Measurements from ENCODE around the gene SQOR.

The SQOR gene

GRCh38 chr15:45728641-45729040, 93.8 kb downstream of the SQOR start:
- TF ChIP-seq REST (IDR thresholded peaks at IDR 0.05; ENCODE audit: low read depth) (no peak), ZBTB7A (IDR thresholded peaks at IDR 0.05; ENCODE audit: low read depth) (no peak), EGR1 (IDR thresholded peaks at IDR 0.05) (no peak), NFIC (IDR thresholded peaks at IDR 0.05) (no peak), TCF12 (IDR thresholded peaks at IDR 0.05; ENCODE audit: low read depth) (no peak), TEAD4 (IDR thresholded peaks at IDR 0.05) (no peak), TAF1 (IDR thresholded peaks at IDR 0.05; ENCODE audit: low read depth) (no peak), CREB1 (IDR thresholded peaks at IDR 0.05; ENCODE audit: low read depth) (no peak), YY1 (IDR thresholded peaks at IDR 0.05; ENCODE audit: low read depth) (no peak)

- TF ChIP-seq RAD21 (IDR thresholded peaks at IDR 0.05; ENCODE audit: low read depth), result no peak
Observed at GRCh38 chr15:45729141-45729540, 94.3 kb downstream of the SQOR start.

GRCh38 chr15:45731343-45731742, 96.5 kb downstream of the SQOR start:
- TF ChIP-seq CEBPB (IDR thresholded peaks at IDR 0.05), result no peak
- no peak for TF ChIP-seq EGR1 (IDR thresholded peaks at IDR 0.05)
- TF ChIP-seq TCF12 (IDR thresholded peaks at IDR 0.05; ENCODE audit: low read depth), result no peak
- no peak for TF ChIP-seq CREB1 (IDR thresholded peaks at IDR 0.05; ENCODE audit: low read depth)
- no peak for TF ChIP-seq TEAD4 (IDR thresholded peaks at IDR 0.05)

- TF ChIP-seq TEAD4 (IDR thresholded peaks at IDR 0.05), result no peak
- no peak for TF ChIP-seq EGR1 (IDR thresholded peaks at IDR 0.05)
- TF ChIP-seq TCF12 (IDR thresholded peaks at IDR 0.05; ENCODE audit: low read depth), result no peak
- no peak for TF ChIP-seq NFIC (IDR thresholded peaks at IDR 0.05)
Observed at GRCh38 chr15:45732662-45733061, 97.8 kb downstream of the SQOR start.

- no peak for TF ChIP-seq YY1 (IDR thresholded peaks at IDR 0.05; ENCODE audit: low read depth)
- TF ChIP-seq TAF1 (IDR thresholded peaks at IDR 0.05; ENCODE audit: low read depth), result no peak
- TF ChIP-seq USF1 (IDR thresholded peaks at IDR 0.05), result no peak
- no peak for TF ChIP-seq RAD21 (IDR thresholded peaks at IDR 0.05; ENCODE audit: low read depth)
- TF ChIP-seq MAX (IDR thresholded peaks at IDR 0.05), result no peak
- TF ChIP-seq NFIC (IDR thresholded peaks at IDR 0.05), result no peak
- no peak for TF ChIP-seq TEAD4 (IDR thresholded peaks at IDR 0.05)
- TF ChIP-seq CREB1 (IDR thresholded peaks at IDR 0.05; ENCODE audit: low read depth), result no peak
Observed at GRCh38 chr15:45734260-45734711, 99.5 kb downstream of the SQOR start.

Measured in Ishikawa (cell line).